HCT116 (cell line): ENCODE data around the gene HPCAL1. TPM values are rescaled to one million over a fixed set of nuclear protein-coding genes. Genes with fewer than 3 reads are reported as not detected.

ENCODE experiments used
- EGR1 ChIP-seq: IDR thresholded peaks from 2 replicates; pipeline ENCODE4 v1.6.1; 2012; ENCODE audit warnings: low read depth
- ELF1 ChIP-seq: IDR thresholded peaks from 2 replicates; pipeline ENCODE4 v1.6.1; 2012; ENCODE audit warnings: low read depth, borderline replicate concordance
- EZH2 ChIP-seq: fragments of 200-600 bp; sonication (generic); IDR thresholded peaks from 2 replicates; pipeline ENCODE4 v1.6.1; 2017; ENCODE audit warnings: antibody characterized with exemption, mixed run types
- EZH2phosphoT487 ChIP-seq: fragments of 200-600 bp; IDR thresholded peaks from 2 replicates; pipeline ENCODE4 v1.6.1; 2018; ENCODE audit warnings: antibody characterized with exemption, borderline replicate concordance
- REST ChIP-seq: IDR thresholded peaks from 2 replicates; pipeline ENCODE4 v1.6.1; 2012; ENCODE audit warnings: low read depth
- SRF ChIP-seq: IDR thresholded peaks from 2 replicates; pipeline ENCODE4 v1.6.1; 2012; ENCODE audit warnings: low read depth
- TCF7L2 ChIP-seq: IDR thresholded peaks from 2 replicates; pipeline ENCODE4 v1.7.0; 2011; ENCODE audit warnings: borderline replicate concordance, inconsistent platforms; ENCODE audit not compliant: insufficient read depth, insufficient read length; ENCODE audit errors: extremely low read depth
- ZBTB33 ChIP-seq: IDR thresholded peaks from 2 replicates; pipeline ENCODE4 v1.6.1; 2011; ENCODE audit warnings: mild to moderate bottlenecking, low read length, moderate library complexity; ENCODE audit not compliant: insufficient replicate concordance; ENCODE audit errors: extremely low read depth
- ZFX ChIP-seq: fragments of 450-650 bp; IDR thresholded peaks from 2 replicates; pipeline ENCODE4 v1.6.1; 2017
- total RNA-seq: library from RNA; stranded (reverse); gene quantifications from one replicate; pipeline ENCODE4 v1.2.1, GENCODE V29; 2021; ENCODE audit not compliant: unreplicated experiment
- TF ChIP-seq, protein P1 (sequence below): IDR thresholded peaks from 2 replicates; pipeline ENCODE4 v1.6.1; 2012

Gene HPCAL1
- total RNA-seq, 1 experiment from 2014 or later, result 111 TPM

DNA sequence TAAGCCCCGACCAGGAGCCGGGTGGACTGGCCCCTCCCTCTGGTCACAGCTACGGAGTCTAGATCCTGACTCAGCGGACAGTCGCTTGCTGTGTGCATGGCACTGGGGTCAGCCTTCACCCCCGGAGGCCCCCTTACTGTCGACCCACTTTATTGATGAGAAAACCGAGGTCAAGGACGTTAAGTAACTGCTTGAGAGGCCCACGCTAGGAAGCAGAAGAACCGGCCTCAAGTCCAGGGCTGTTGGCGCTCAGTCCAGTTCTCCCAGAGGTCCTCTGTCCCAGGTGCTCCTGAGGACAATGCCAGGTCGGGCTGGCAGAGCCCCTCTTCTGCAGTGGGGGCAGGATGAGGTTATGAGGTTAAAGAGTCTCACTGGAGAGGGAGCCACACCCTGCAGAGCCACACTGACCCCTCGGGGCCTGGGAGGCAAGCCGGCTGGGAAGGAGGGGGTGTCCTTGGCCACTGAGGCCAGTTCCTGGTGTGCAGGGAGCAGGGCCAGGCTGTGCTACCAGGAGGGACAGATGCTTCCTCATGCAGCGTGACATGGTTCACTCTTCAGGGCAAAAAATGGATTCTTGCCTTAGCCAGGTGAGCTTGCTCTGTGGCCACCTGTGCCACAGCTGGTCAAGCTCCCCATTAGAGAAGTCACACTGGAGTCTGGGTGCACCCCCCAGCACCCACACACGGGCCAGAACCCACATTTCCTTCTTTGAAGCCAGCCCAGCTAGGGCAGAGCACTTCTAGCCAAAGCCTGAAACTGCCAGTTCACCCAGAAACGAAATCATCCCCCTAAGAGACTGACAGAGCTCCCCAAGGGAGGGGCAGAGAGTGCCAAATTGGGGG, 47.3 kb upstream of the HPCAL1 start (continued):
- TF ChIP-seq REST, result no peak
- TF ChIP-seq EGR1, result no peak
- no peak for TF ChIP-seq ELF1
- TF ChIP-seq ZFX, result no peak
- TF ChIP-seq EZH2, result no peak
- no peak for TF ChIP-seq TCF7L2
- TF ChIP-seq SRF, result no peak
- no peak for TF ChIP-seq ZBTB33
- no peak for TF ChIP-seq EZH2phosphoT487
- TF ChIP-seq, protein P1, sequence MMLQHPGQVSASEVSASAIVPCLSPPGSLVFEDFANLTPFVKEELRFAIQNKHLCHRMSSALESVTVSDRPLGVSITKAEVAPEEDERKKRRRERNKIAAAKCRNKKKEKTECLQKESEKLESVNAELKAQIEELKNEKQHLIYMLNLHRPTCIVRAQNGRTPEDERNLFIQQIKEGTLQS, result no peak
- TF ChIP-seq, all 23 proteins: peak for 0
